KMS-11 (cell line): ENCODE measurements around the gene ZPBP2.
A peak's percentile ranks its signal among the peaks of the same experiment; 100 is the strongest.

Experiments used
- H2AFZ ChIP-seq: fragments of 200-600 bp; sonication (generic); 2 replicates; pipeline ENCODE4 v1.6.1; 2016; ENCODE audit warnings: antibody characterized with exemption, mixed run types, low read depth
- H3K27ac ChIP-seq: fragments of 200-600 bp; sonication (generic); 2 replicates; pipeline ENCODE4 v1.6.1; 2016; ENCODE audit warnings: mild to moderate bottlenecking, mixed run types
- H3K27me3 ChIP-seq: fragments of 200-600 bp; sonication (generic); 2 replicates; pipeline ENCODE4 v1.6.1; 2017; ENCODE audit warnings: mild to moderate bottlenecking, low read depth, mixed run types, moderate library complexity; ENCODE audit not compliant: insufficient read depth
- H3K36me3 ChIP-seq: fragments of 200-600 bp; sonication (generic); 2 replicates; pipeline ENCODE4 v1.6.1; 2017; ENCODE audit warnings: mild to moderate bottlenecking, mixed run types; ENCODE audit not compliant: insufficient read depth
- H3K4me1 ChIP-seq: fragments of 200-600 bp; sonication (generic); 2 replicates; pipeline ENCODE4 v1.6.1; 2016; ENCODE audit warnings: mild to moderate bottlenecking, low read depth, mixed run types; ENCODE audit not compliant: poor library complexity, severe bottlenecking
- H3K4me2 ChIP-seq: fragments of 200-600 bp; sonication (generic); 2 replicates; pipeline ENCODE4 v1.7.0; 2016; ENCODE audit warnings: mild to moderate bottlenecking, mixed run types
- H3K4me3 ChIP-seq: fragments of 200-600 bp; sonication (generic); IDR thresholded peaks from 2 replicates; pipeline ENCODE4 v1.6.1; 2017; ENCODE audit warnings: low read depth, low read length, mixed read lengths; ENCODE audit not compliant: insufficient read depth
- H3K79me2 ChIP-seq: fragments of 200-600 bp; sonication (generic); 2 replicates; pipeline ENCODE4 v1.6.1; 2016; ENCODE audit warnings: low read depth, mixed run types; ENCODE audit not compliant: insufficient read depth
- H3K9ac ChIP-seq: fragments of 200-600 bp; sonication (generic); 2 replicates; pipeline ENCODE4 v1.6.1; 2016; ENCODE audit warnings: mild to moderate bottlenecking, mixed run types
- H4K20me1 ChIP-seq: fragments of 200-600 bp; sonication (generic); 2 replicates; pipeline ENCODE4 v1.6.1; 2016; ENCODE audit warnings: mild to moderate bottlenecking, mixed run types; ENCODE audit not compliant: insufficient read depth
- CTCF ChIP-seq: fragments of 200-600 bp; sonication (generic); conservative IDR thresholded peaks from 2 replicates; pipeline ENCODE4 v1.6.1; 2017; ENCODE audit warnings: low read depth, mild to moderate bottlenecking, antibody characterized with exemption, low read length, moderate library complexity, mixed read lengths

ZPBP2 gene

GRCh38 chr17:39923230-39923629 is 55.2 kb downstream of the ZPBP2 start:
- Histone ChIP-seq H3K79me2 (peaks cover 46% of the 10 kb centered on the region), H3K4me1 (peaks cover 67% of the 10 kb centered on the region), H3K27me3 (no peaks in the 10 kb centered on the region), H3K4me3 (no peak overlapping the region), H3K27ac (no peak overlapping the region), H3K4me2 (no peak overlapping the region; the same call in 1 of the 2 replicates), H2AFZ (no peak overlapping the region), H3K36me3 (peaks cover 11% of the 10 kb centered on the region; the same call in 1 of the 2 replicates), H4K20me1 (no peaks in the 10 kb centered on the region; the same call in 1 of the 2 replicates), H3K9ac (no peak overlapping the region)
- TF ChIP-seq CTCF, result no peak

DNA sequence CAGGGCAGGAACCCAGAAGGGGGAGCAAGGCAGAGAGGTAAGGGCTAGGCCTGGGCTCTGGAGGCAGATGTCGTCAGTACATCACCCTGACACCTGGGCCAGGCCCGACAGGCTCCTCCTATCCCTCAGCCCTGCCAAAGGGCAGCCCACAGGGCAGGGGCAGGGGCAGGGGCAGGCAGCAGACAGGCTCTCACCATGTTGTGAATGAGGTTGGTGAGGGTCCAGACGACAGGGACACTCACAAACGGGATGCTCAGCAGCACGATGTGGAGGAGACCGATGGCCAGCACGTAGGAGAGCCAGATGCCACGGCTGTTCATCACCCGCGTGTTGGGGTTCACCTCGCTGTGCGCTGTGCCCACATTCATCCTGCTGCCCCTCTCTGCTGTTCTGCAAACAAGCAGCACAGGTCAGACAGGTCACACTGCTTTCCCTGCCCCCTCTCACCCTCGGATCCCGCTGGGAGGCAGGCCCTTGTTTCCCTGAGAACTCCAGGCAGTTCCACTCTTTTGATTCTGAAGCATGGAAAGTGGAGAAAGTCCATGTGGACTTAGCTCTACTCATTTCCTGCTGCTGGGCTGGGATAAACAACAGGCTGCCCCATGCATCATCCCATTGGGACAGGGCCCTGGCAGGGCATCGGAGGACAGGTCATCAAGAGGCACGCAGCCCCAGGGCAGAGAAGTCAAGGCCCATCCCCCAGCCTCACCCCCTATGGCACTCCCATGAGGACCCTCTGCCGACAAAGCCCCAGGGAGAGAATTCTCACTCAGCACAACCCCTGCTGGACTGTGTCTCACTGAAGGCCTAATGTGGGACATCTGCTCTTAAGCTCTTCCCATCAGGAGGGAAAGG is 56.1 kb downstream of the ZPBP2 start:
- Histone ChIP-seq H3K9ac (no peak overlapping the region; the same call in 1 of the 2 replicates), H3K27ac (peak overlapping the region; percentile 97; the same call in 1 of the 2 replicates), H3K36me3 (peaks cover 11% of the 10 kb centered on the region; the same call in 1 of the 2 replicates), H3K4me2 (peak overlapping the region; percentile 75), H4K20me1 (no peaks in the 10 kb centered on the region; the same call in 1 of the 2 replicates), H3K4me3 (no peak overlapping the region), H3K4me1 (peaks cover 67% of the 10 kb centered on the region), H3K27me3 (no peaks in the 10 kb centered on the region), H3K79me2 (peaks cover 46% of the 10 kb centered on the region), H2AFZ (no peak overlapping the region)
- TF ChIP-seq CTCF, result no peak; the same call in 1 of the 2 replicates

DNA sequence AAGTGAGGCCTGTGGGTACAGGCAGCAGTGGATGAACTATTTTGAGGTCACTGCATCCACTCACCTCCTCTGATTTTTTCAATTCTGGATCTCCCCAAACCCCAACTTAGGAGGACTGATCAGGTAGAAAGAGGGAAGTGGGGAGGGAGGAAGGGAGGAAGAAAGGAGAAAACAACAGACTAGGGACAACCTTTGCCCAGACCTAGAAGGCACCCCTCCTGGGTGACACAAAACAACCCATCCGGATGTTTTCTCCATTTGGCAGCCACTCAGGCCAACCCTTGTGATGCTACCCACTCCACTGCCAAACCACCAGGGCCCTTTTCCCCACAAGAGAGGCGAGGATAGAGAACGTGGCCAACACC is 56.7 kb downstream of the ZPBP2 start:
- H2AFZ ChIP-seq, result no peak overlapping the region
- peak overlapping the region; percentile 91; the same call in 1 of the 2 replicates for H3K9ac ChIP-seq
- H3K4me2 ChIP-seq, result peak overlapping the region; percentile 75
- H4K20me1 ChIP-seq, result no peaks in the 10 kb centered on the region; the same call in 1 of the 2 replicates
- peak overlapping the region; percentile 97 for H3K27ac ChIP-seq
- H3K27me3 ChIP-seq, result no peaks in the 10 kb centered on the region
- no peak for TF ChIP-seq CTCF
- H3K79me2 ChIP-seq, result peaks cover 46% of the 10 kb centered on the region
- peaks cover 11% of the 10 kb centered on the region; the same call in 1 of the 2 replicates for H3K36me3 ChIP-seq
- H3K4me1 ChIP-seq, result peaks cover 67% of the 10 kb centered on the region
- no peak overlapping the region for H3K4me3 ChIP-seq

DNA sequence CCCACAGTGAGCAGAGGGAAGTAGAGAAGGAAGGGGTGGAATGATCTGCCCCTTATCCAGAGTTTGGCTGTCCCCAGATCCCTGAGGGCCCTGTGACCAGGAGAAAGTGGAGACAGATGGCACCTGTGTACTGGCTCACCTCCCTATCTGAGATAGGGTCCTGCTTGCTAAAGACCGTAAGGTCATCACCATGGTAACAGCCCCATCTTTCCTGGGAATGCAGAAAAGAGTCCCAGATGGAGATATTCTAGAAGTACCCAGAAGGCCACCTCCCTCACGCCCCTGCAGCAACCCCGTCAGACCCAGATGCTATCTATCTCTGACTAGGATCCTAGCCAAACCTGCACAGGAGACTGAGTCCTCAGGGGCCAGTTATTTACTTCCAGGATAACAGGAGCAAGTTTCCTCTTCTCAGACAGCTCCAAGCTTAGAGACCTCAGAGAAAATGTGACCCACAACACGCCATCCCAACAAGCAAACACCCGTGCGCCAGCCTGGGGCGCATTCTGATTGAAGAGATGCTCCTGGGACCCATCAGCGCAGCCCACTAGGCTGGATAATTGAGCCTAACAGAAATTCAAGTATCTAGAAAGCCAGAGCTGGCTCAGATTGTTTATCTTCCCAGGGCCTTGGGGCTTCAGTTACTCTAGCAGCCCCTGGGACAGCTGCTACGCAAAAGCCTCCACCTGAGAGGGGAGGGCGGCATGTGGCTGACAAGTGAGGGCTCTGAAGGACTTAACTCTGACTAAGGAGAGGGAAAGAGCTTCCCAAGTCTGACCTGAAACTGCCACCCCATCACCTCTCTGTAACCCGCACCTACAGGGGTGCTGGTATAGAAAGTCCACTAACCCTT is 57.5 kb downstream of the ZPBP2 start:
- TF ChIP-seq CTCF, result no peak
- Histone ChIP-seq H3K27me3 (no peaks in the 10 kb centered on the region), H3K36me3 (peaks cover 11% of the 10 kb centered on the region; the same call in 1 of the 2 replicates), H3K9ac (peak overlapping the region; percentile 91), H4K20me1 (no peaks in the 10 kb centered on the region; the same call in 1 of the 2 replicates), H2AFZ (no peak overlapping the region), H3K4me1 (peaks cover 67% of the 10 kb centered on the region), H3K4me3 (no peak overlapping the region), H3K27ac (peak overlapping the region; percentile 97), H3K79me2 (peaks cover 46% of the 10 kb centered on the region), H3K4me2 (peak overlapping the region; percentile 75)
